GM12878 (cell line): ENCODE measurements around the gene TUBB. TPM values are rescaled to one million over a fixed set of nuclear protein-coding genes. Genes with fewer than 3 reads are reported as not detected.

Experiments
- CBFB ChIP-seq: IDR thresholded peaks from 2 replicates; pipeline ENCODE4 v1.6.1; 2016; ENCODE audit warnings: antibody characterized with exemption, low read depth
- CREB1 ChIP-seq: IDR thresholded peaks from 2 replicates; pipeline ENCODE4 v1.6.1; 2012; ENCODE audit warnings: low read depth, mild to moderate bottlenecking, inconsistent platforms
- E2F4 ChIP-seq: IDR thresholded peaks from 2 replicates; pipeline ENCODE4 v1.6.1; 2012; ENCODE audit warnings: low read depth, low read length, improper control_type of control experiment
- ESRRA ChIP-seq: IDR thresholded peaks from 2 replicates; pipeline ENCODE4 v1.6.1; 2012; ENCODE audit warnings: mild to moderate bottlenecking, low read length, improper control_type of control experiment
- HCFC1 ChIP-seq: fragments of 150-350 bp; IDR thresholded peaks from 2 replicates; pipeline ENCODE4 v1.6.1; 2014; ENCODE audit warnings: low read length
- HSF1 ChIP-seq: fragments of 150-350 bp; IDR thresholded peaks from 2 replicates; pipeline ENCODE4 v1.6.1; 2014; ENCODE audit warnings: mild to moderate bottlenecking, low read depth, low read length
- KAT2A ChIP-seq: conservative IDR thresholded peaks from 2 replicates; pipeline ENCODE4 v1.6.1; 2011; ENCODE audit warnings: low read depth, low read length; ENCODE audit not compliant: control insufficient read depth
- KLF5 ChIP-seq: fragments of 450-650 bp; IDR thresholded peaks from 2 replicates; pipeline ENCODE4 v1.6.1; 2014; ENCODE audit warnings: mild to moderate bottlenecking; ENCODE audit not compliant: partially characterized antibody
- MEF2A ChIP-seq: IDR thresholded peaks from 2 replicates; pipeline ENCODE4 v1.6.1; 2011; ENCODE audit warnings: low read depth, mild to moderate bottlenecking, low read length, moderate library complexity; ENCODE audit not compliant: insufficient read depth
- MEF2B ChIP-seq: fragments of 450-650 bp; IDR thresholded peaks from 2 replicates; pipeline ENCODE4 v1.6.1; 2018; ENCODE audit warnings: mild to moderate bottlenecking, moderate library complexity; ENCODE audit not compliant: partially characterized antibody, poor library complexity, severe bottlenecking
- MTA3 ChIP-seq: IDR thresholded peaks from 2 replicates; pipeline ENCODE4 v1.6.1; 2012; ENCODE audit warnings: low read length, inconsistent platforms, borderline replicate concordance
- NFYA ChIP-seq: IDR thresholded peaks from 2 replicates; pipeline ENCODE4 v1.6.1; 2011; ENCODE audit warnings: low read depth, mild to moderate bottlenecking, low read length, improper control_type of control experiment, borderline replicate concordance
- NR2C1 ChIP-seq: fragments of 450-650 bp; IDR thresholded peaks from 2 replicates; pipeline ENCODE4 v1.6.1; 2017; ENCODE audit warnings: antibody characterized with exemption, mild to moderate bottlenecking, moderate library complexity
- PAX8 ChIP-seq: fragments of 450-650 bp; IDR thresholded peaks from 2 replicates; pipeline ENCODE4 v1.6.1; 2017; ENCODE audit warnings: mild to moderate bottlenecking, moderate library complexity
- PKNOX1 ChIP-seq: fragments of 450-650 bp; IDR thresholded peaks from 2 replicates; pipeline ENCODE4 v1.6.1; 2016; ENCODE audit warnings: mild to moderate bottlenecking
- POLR2AphosphoS2 ChIP-seq: IDR thresholded peaks from 2 replicates; pipeline ENCODE4 v1.6.1; 2011; ENCODE audit warnings: low read depth, mild to moderate bottlenecking, low read length, improper control_type of control experiment, moderate library complexity
- SIX5 ChIP-seq: IDR thresholded peaks from 2 replicates; pipeline ENCODE4 v1.6.1; 2011; ENCODE audit warnings: mild to moderate bottlenecking, low read depth, low read length, moderate library complexity; ENCODE audit not compliant: severe bottlenecking
- SUZ12 ChIP-seq: fragments of 200-600 bp; sonication (generic); IDR thresholded peaks from one replicate; pipeline ENCODE4 v1.6.1; 2018; ENCODE audit warnings: antibody characterized with exemption, mild to moderate bottlenecking; ENCODE audit not compliant: unreplicated experiment
- TCF7 ChIP-seq: IDR thresholded peaks from 2 replicates; pipeline ENCODE4 v1.6.1; 2014; ENCODE audit warnings: antibody characterized with exemption, borderline replicate concordance
- ZBED1 ChIP-seq: IDR thresholded peaks from 2 replicates; pipeline ENCODE4 v1.6.1; 2016; ENCODE audit warnings: borderline replicate concordance
- ZNF24 ChIP-seq: fragments of 450-650 bp; IDR thresholded peaks from 2 replicates; pipeline ENCODE4 v1.6.1; 2017; ENCODE audit warnings: antibody characterized with exemption, mild to moderate bottlenecking
- ZNF687 ChIP-seq: fragments of 450-650 bp; IDR thresholded peaks from 2 replicates; pipeline ENCODE4 v1.6.1; 2017; ENCODE audit warnings: mild to moderate bottlenecking, moderate library complexity
- polyA plus RNA-seq, 11 experiments: library from polyadenylated mRNA; depleted of rRNA in 4 of 11; unstranded in 6 of 11; stranded (reverse) in 5 of 11; fragments of >200 nt; fragmentation: Nextera tagmentation in 4 of 11; fragmentation: Illumina TruSeq in 1 of 11; extraction: Ambion mirVana in 4 of 11; extraction: Trizol in 1 of 11; gene quantifications; 1 replicate in 1 of 11; 2 replicates in 10 of 11; pipeline versions ENCODE4 v1.2.1 to v1.2.3, GENCODE V29; 2011 to 2016; ENCODE audit warnings: inconsistent platforms in 2 of 11, missing spikeins in 2 of 11, low read depth in 1 of 11
- total RNA-seq, 4 experiments: library from RNA; depleted of rRNA in 3 of 4; stranded (reverse); fragments of >200 nt in 3 of 4; fragmentation: Illumina TruSeq in 1 of 4; extraction: Trizol in 1 of 4; gene quantifications; 2 replicates each; pipeline versions ENCODE4 v1.2.1 to v1.2.3, GENCODE V29; 2013 to 2021

The TUBB gene
- total and polyA plus RNA-seq, 10 of the 15 experiments (the other 5 are each of a cell fraction or from before 2014, with no cell fraction given): 1,039 to 3,052 (median 1,656) TPM

GRCh38 chr6:30682143-30683117 lies 37.7 kb upstream of the TUBB start (continued):
- TF ChIP-seq POLR2AphosphoS2 (peak; percentile 69; the same call in 1 of the 2 replicates), MEF2B (peak; percentile 45), PKNOX1 (0 out of 2 replicates have a peak, but pooled peaks have one; percentile 24), CBFB (peak; percentile 14; the same call in 1 of the 2 replicates), PAX8 (no peak), ZNF24 (no peak), TCF7 (no peak), SIX5 (no peak), HCFC1 (0 out of 2 replicates have a peak, but pooled peaks have one; percentile 18), NFYA (no peak), KLF5 (no peak), KAT2A (no peak), E2F4 (0 out of 2 replicates have a peak, but pooled peaks have one; percentile 12), ESRRA (no peak), MTA3 (no peak), CREB1 (no peak), HSF1 (no peak), ZNF687 (peak; percentile 83), SUZ12 (no peak), NR2C1 (peak; percentile 61), ZBED1 (no peak; the same call in 1 of the 2 replicates), MEF2A (0 out of 2 replicates have a peak, but pooled peaks have one; percentile 16)
